ENCODE data around the gene SYNGR4.
A peak's percentile ranks its signal among the peaks of the same experiment; 100 is the strongest.

SYNGR4 gene

GRCh38 chr19:48398375-48399235 lies 34.4 kb downstream of the SYNGR4 start:
- DNase-seq: peak; percentile 97

DNA sequence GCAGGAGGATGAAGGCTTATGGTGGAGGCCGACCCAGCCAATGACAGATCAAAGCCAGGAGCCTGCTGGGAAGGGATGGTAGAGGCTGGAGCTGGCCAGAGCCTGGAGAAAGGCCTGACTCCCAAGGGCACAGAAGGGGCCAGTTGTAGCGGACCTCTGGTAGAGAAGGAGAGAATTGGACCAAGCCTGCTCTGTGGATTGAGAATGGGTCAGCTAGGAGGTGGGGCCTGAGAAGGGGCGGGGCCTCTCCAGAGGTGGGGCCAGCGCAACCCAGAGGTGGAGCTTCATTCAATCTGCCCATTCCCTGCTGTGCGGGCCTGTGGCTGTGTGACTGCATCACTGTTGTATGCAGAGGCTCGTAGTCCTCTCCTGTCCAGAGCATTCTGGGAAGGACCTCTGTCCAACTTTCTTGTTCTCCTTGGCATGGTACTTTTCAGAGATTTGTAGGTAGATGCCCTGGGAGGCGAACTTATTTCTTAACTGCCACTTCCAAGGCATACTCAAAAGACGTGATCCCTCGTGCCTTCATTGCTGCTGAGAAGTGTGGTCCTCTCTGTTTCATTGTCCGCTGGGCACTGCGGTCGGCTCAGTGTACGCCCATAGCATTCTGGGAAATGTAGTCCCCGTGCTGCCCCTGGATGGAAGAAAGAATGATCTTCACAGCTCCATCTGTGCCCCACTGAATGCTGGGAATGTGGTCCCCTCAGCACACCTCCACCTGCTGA lies 36.0 kb downstream of the SYNGR4 start:
- peak; percentile 96 for DNase-seq

GRCh38 chr19:48401287-48401686 lies 37.1 kb downstream of the SYNGR4 start:
- DNase-seq: no peak

DNA sequence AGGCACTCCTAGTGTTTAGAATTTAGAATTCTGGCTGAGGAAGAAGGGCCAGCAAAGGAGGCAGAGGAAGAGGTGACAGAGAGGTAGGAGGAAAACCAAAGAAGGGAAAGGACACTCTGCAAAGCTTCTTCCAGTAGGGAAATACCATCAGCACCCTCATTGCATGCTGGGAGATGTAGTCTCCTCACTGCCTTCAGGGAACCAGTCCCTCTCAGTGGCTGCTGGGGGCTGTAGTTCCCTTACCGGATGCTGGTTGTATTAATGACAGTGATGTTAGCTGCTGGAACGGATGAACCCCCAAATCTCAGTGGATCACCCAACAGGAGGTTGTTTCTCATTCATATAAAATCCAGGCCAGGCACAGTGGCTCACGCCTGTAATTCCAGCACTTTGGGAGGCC lies 39.4 kb downstream of the SYNGR4 start:
- DNase-seq: peak; percentile 89

DNA sequence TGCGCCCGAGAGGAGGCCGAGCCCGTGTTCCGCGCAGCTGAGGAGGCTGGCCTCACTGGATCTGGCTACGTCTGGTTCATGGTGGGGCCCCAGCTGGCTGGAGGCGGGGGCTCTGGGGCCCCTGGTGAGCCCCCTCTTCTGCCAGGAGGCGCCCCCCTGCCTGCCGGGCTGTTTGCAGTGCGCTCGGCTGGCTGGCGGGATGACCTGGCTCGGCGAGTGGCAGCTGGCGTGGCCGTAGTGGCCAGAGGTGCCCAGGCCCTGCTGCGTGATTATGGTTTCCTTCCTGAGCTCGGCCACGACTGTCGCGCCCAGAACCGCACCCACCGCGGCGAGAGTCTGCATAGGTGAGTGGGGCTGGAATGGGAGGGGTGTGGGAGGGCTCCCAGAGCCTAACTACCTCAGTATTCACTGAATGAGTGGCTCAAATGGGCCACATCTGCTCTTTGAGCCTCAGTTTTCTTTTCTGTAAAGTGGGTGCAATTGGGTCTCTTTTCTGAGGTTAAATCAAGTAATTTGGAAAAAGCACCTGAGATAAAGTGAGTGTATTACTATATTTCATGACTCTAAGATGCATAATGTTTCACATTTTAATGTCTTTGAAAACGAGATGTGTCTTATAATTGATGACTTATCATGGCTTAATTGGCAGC lies 41.0 kb downstream of the SYNGR4 start:
- DNase-seq: no peak

DNA sequence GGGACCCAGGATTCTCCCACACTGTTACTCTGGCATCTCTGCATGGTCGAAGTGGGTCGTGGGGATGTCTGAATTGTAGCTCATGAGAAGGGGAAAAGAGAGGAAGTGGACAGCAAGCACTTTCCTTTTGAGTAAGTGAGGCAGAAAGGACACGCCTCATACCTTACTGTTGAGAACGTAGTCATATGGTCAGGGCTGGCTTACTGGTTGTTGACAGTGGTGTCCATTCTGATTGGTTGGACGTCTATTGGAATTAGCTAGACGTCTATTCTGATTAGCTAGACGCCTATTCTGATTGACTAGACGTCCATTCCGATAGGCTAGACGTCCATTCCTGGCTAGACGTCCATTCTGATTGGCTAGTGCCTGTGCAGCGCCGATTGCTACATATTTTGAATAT lies 41.7 kb downstream of the SYNGR4 start:
- DNase-seq: no peak

DNA sequence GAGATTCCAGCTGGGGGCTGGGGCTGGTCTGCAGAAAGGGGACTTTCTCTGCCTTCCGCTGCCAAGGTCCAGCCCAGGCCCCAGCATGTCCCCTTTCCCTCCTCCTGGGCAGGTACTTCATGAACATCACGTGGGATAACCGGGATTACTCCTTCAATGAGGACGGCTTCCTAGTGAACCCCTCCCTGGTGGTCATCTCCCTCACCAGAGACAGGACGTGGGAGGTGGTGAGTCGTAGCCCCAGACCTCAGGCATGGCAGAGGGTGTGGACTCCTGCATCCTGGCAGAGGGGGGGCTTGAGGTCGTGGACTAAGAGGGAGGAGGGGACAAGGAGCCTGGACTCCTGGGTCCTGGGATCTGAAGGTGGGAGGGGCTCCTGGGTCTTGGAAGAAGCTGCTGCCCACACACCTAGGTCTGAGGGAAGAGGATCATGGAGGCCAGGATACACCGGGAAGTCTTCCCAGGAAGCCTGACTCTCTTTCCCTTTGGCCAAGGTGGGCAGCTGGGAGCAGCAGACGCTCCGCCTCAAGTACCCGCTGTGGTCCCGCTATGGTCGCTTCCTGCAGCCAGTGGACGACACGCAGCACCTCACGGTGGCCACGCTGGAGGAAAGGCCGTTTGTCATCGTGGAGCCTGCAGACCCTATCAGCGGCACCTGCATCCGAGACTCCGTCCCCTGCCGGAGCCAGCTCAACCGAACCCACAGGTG lies 49.9 kb downstream of the SYNGR4 start:
- DNase-seq: peak; percentile 67

GRCh38 chr19:48415395-48415794 lies 51.2 kb downstream of the SYNGR4 start:
- DNase-seq: peak; percentile 86

DNA sequence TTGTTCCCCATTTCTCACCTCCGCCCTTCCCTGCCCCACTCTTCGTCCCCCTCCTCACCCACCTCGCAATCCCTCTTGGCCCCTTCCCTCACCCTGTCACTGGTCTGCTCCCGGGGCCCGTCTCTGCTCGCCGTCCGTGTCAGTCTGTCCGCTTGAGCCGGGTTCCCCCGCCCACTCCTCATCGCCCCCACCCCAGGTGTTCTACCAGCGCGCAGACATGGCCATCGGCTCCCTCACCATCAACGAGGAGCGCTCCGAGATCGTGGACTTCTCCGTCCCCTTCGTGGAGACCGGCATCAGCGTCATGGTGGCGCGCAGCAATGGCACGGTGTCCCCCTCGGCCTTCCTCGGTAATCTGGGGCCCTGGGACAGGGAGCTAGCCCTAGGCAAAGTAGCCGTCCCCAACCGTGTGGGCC lies 51.6 kb downstream of the SYNGR4 start:
- DNase-seq: no peak

DNA sequence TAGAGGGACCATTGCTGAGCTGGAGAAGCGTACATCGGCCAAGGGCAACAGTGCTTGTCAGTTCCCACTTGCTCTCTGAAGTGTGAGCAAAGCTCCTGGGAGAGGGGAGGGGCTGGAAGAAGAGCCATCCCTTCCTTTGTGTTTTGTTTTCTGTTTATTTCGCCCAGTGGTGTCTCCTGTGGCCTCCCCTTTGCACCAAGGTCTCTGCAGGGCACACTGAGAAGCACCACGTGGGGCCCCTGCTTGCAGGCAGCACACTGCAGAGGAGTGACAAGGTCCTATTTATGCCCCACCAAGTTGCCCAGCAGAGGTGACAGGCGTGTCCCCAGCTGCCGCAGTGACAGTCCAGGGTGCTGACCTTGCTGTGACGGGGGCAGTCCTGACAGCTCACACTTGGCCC lies 53.3 kb downstream of the SYNGR4 start:
- DNase-seq: no peak

- DNase-seq: no peak
These were observed 54.3 kb downstream of the SYNGR4 start for GRCh38 chr19:48418317-48419064.

DNA sequence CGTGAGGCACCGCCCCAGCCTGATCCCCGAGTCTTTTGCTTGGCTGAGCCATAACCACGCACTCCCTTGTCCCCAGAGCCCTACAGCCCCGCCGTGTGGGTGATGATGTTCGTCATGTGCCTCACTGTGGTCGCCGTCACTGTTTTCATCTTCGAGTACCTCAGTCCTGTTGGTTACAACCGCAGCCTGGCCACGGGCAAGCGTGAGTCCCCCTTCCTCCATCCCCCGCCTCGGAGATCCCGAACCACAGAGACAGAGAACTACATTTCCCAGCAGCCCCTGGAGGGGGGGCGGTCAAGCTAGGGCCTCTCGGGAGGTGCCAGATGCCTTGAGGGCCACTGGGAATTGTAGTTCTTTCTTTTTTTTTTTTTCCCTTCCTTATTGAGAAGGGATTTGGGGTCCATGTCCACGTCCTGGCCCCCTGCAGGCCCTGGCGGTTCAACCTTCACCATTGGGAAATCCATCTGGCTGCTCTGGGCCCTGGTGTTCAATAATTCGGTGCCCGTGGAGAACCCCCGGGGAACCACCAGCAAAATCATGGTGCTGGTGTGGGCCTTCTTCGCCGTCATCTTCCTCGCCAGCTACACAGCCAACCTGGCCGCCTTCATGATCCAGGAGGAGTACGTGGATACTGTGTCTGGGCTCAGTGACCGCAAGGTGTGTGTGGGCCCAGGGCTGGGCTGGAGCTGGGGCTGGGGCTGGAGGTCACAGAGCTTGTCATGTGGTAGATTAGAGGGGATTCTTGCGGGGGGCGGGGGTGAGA lies 55.2 kb downstream of the SYNGR4 start:
- DNase-seq: peak; percentile 65

GRCh38 chr19:48421548-48421947 lies 57.4 kb downstream of the SYNGR4 start:
- DNase-seq: no peak

- peak; percentile 45 for DNase-seq
These were observed 60.6 kb downstream of the SYNGR4 start for GRCh38 chr19:48424694-48425219.

Data from DMS53 (cell line).